Fibroblast of villous mesenchyme (primary cell): ENCODE data around the gene PROS1. TPM values are rescaled to one million over a fixed set of nuclear protein-coding genes. Genes with fewer than 3 reads are reported as not detected.
A peak's percentile ranks its signal among the peaks of the same experiment; 100 is the strongest.

Experiments
- DNase-seq: peaks from one replicate; pipeline ENCODE4 v3.0.0-alpha.2; 2010; ENCODE audit warnings: low read depth
- H3K4me3 ChIP-seq: 2 replicates; pipeline ENCODE4 v1.5.1; 2011; ENCODE audit warnings: low read depth, mild to moderate bottlenecking, low read length
- CTCF ChIP-seq: IDR thresholded peaks from 2 replicates; pipeline ENCODE4 v1.5.1; 2012; ENCODE audit warnings: low read depth, mild to moderate bottlenecking, low read length; ENCODE audit not compliant: insufficient read depth
- total RNA-seq: library from RNA; depleted of rRNA; stranded (reverse); fragments of >200 nt; gene quantifications from 2 replicates; pipeline ENCODE4 v1.2.3, GENCODE V29; 2012

PROS1 gene
- total RNA-seq, 1 donor = 12.1 TPM

DNA sequence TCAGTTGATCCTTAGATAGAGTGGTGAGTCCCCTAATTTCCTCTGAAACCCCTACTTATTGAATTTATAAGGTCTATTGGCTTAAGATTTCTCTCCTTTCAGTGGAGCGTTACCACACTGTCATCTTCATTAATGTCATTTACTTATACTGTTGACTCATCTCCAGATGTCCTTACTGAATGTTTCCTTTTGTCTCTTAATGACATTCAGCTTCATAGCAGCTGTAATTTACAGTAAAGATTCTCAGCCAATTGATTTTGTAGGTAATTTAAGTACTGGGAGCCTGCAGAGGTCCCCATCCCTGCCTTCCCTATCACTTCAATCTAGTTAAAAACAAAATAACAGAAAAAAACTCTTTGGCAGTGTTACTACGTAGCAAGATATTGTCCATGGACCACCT, 35.9 kb upstream of the PROS1 start:
- DNase-seq = no peak
- no peak for TF ChIP-seq CTCF
- no peak overlapping the region for H3K4me3 ChIP-seq

DNA sequence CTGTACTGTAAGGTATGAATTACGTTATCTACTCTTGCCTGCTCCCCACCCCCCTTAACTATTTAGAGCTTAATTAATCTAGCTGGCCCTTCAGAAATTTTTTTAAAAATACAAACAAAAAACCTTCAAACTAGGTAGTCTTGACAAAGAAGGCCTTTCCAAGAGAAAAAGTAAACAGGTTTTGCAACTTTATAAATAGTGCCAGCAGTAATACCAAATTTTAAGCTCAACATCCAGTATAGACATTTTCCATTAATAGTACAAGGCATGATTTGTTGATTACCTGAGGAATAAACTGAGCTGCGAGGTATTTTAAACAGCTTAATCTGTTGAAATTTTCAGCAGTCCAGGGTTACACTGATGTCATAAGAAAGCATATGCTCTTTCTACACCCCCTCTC, 34.6 kb upstream of the PROS1 start:
- H3K4me3 ChIP-seq = no peak overlapping the region
- no peak for TF ChIP-seq CTCF
- no peak for DNase-seq

GRCh38 chr3:94004301-94004910, 30.7 kb upstream of the PROS1 start:
- peak; percentile 79 for DNase-seq
- peak overlapping the region; percentile 48 for H3K4me3 ChIP-seq
- TF ChIP-seq CTCF = peak; percentile 77

DNA sequence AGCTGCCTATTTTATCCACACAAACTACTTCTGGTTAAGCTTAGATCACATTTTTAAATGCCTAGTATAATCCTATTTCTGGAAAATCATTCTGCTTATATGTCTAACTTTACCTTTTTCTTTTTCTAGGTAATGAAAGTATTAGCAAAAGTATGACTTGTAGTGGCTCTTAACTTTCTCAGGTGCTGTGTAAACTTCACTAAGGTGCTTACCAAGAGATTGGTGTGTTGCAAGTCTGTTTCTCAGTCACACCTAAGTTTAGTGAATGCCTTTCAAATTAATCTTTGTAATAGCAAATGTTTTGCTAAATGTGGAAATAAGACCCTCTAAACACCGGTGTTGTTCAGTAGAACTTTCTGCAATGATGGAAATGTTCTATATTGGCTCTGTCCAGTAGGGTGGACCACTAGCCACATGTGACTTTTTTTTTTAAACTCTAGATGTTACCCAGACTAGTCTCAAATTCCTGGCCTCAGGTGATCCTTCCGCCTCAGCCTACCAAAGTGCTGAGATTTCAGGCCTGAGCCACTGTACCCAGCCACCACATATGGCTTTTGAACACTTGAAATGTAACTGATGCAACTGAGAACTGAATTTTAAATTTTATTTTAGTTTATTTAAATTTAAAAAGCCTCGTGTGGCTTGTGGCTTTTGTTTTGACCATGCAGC, 28.3 kb upstream of the PROS1 start:
- DNase-seq = no peak
- H3K4me3 ChIP-seq = no peak overlapping the region
- TF ChIP-seq CTCF = no peak

DNA sequence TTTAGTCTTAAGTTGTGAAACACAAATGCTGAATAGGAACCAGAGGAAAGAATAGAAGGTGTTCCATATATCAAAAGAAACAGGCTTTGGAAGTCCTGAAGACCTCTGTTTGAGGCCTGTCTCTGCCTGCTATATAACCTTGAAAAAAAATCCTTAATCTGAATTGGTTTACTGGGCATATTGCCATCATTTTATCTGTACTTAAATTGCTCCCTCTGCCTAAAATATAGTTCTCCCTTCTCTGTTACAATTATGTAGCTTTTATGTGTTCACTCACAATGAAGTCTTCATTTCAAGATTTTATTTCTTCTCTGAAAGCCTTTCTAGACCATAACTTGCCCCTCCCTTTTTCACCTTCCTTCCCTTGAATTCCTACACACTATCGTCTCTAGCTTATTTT, 27.5 kb upstream of the PROS1 start:
- no peak overlapping the region for H3K4me3 ChIP-seq
- TF ChIP-seq CTCF = no peak
- DNase-seq = no peak

- no peak overlapping the region for H3K4me3 ChIP-seq
- TF ChIP-seq CTCF = no peak
- no peak for DNase-seq
Measured at GRCh38 chr3:93994056-93994455, 20.4 kb upstream of the PROS1 start.

DNA sequence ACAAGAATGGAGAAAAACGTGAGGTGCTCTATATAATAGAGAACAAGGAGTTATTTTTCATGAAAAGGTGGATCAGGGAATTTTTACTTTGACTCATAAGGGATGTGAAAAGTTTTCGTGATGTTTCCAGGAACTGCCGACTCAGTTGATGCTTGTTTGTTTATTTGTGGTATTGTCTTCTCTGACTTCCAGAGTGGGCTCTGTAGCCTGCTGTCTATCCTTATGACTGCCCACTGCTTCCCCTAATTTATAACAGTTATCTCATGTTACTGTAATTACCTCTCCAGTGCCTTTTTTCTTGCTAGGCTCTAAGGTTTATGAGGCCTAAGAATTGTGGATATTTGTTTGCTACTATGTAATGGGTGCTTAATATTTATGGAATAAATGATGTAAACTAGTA, 18.5 kb upstream of the PROS1 start:
- DNase-seq = no peak
- no peak overlapping the region for H3K4me3 ChIP-seq
- TF ChIP-seq CTCF = no peak
